HCT116 (cell line): ENCODE measurements around the gene LDLR.

Experiments used
- ATF3 ChIP-seq: IDR thresholded peaks from 2 replicates; pipeline ENCODE4 v1.6.1; 2012
- CEBPB ChIP-seq: IDR thresholded peaks from 2 replicates; pipeline ENCODE4 v1.6.1; 2012; ENCODE audit warnings: low read depth
- CTCF ChIP-seq, 3 experiments: fragments of 200-600 bp in 1 of 3; sonication (generic) in 1 of 3; IDR thresholded peaks in 2 of 3; conservative IDR thresholded peaks in 1 of 3; 2 replicates each; pipeline ENCODE4 v1.5.1; 2012 to 2017; ENCODE audit warnings: low read depth in 2 of 3, low read length in 2 of 3, antibody characterized with exemption in 1 of 3, borderline replicate concordance in 1 of 3, control low read depth in 1 of 3, mild to moderate bottlenecking in 1 of 3, mixed read lengths in 1 of 3, mixed run types in 1 of 3, moderate library complexity in 1 of 3; ENCODE audit not compliant: insufficient read depth in 1 of 3
- EGR1 ChIP-seq: IDR thresholded peaks from 2 replicates; pipeline ENCODE4 v1.6.1; 2012; ENCODE audit warnings: low read depth
- ELF1 ChIP-seq: IDR thresholded peaks from 2 replicates; pipeline ENCODE4 v1.6.1; 2012; ENCODE audit warnings: low read depth, borderline replicate concordance
- EZH2 ChIP-seq: fragments of 200-600 bp; sonication (generic); IDR thresholded peaks from 2 replicates; pipeline ENCODE4 v1.6.1; 2017; ENCODE audit warnings: antibody characterized with exemption, mixed run types
- EZH2phosphoT487 ChIP-seq: fragments of 200-600 bp; IDR thresholded peaks from 2 replicates; pipeline ENCODE4 v1.6.1; 2018; ENCODE audit warnings: antibody characterized with exemption, borderline replicate concordance
- POLR2A ChIP-seq: IDR thresholded peaks from 2 replicates; pipeline ENCODE4 v1.7.0; 2011; ENCODE audit warnings: borderline replicate concordance; ENCODE audit not compliant: insufficient read depth, insufficient read length; ENCODE audit errors: extremely low read depth
- POLR2AphosphoS5 ChIP-seq: IDR thresholded peaks from 2 replicates; pipeline ENCODE4 v1.6.1; 2011; ENCODE audit warnings: mild to moderate bottlenecking, low read depth, low read length, moderate library complexity
- RAD21 ChIP-seq: IDR thresholded peaks from 2 replicates; pipeline ENCODE4 v1.6.1; 2012; ENCODE audit warnings: low read depth, mild to moderate bottlenecking
- REST ChIP-seq: IDR thresholded peaks from 2 replicates; pipeline ENCODE4 v1.6.1; 2012; ENCODE audit warnings: low read depth
- SRF ChIP-seq: IDR thresholded peaks from 2 replicates; pipeline ENCODE4 v1.6.1; 2012; ENCODE audit warnings: low read depth
- ZBTB33 ChIP-seq: IDR thresholded peaks from 2 replicates; pipeline ENCODE4 v1.6.1; 2011; ENCODE audit warnings: mild to moderate bottlenecking, low read length, moderate library complexity; ENCODE audit not compliant: insufficient replicate concordance; ENCODE audit errors: extremely low read depth
- ZFX ChIP-seq: fragments of 450-650 bp; IDR thresholded peaks from 2 replicates; pipeline ENCODE4 v1.6.1; 2017

- TF ChIP-seq CTCF (IDR thresholded peaks at IDR 0.05 in 2 of 3, conservative IDR thresholded peaks at IDR 0.05 in 1 of 3; ENCODE audit: borderline replicate concordance in 1 of 3, insufficient read depth in 1 of 3, low read depth in 2 of 3, low read length in 2 of 3) (no peak), EZH2phosphoT487 (no peak), POLR2AphosphoS5 (no peak), ZBTB33 (no peak), REST (no peak), ATF3 (no peak), POLR2A (no peak), EGR1 (no peak), CEBPB (no peak), ZFX (no peak), EZH2 (no peak), RAD21 (no peak), SRF (no peak), ELF1 (no peak)
Measured at GRCh38 chr19:11108746-11109145, 19.5 kb downstream of the LDLR start.
